Measurements from ENCODE around the gene ACP4. TPM values are rescaled to one million over a fixed set of nuclear protein-coding genes. Genes with fewer than 3 reads are reported as not detected.
"Not testable (repeated sequence)": the region's sequence is repeated elsewhere in the genome, so short reads cannot be mapped to it uniquely, and the experiment has no call there.

The ACP4 gene
- total RNA-seq, 2 donors from 2014 or later, result not detected

DNA sequence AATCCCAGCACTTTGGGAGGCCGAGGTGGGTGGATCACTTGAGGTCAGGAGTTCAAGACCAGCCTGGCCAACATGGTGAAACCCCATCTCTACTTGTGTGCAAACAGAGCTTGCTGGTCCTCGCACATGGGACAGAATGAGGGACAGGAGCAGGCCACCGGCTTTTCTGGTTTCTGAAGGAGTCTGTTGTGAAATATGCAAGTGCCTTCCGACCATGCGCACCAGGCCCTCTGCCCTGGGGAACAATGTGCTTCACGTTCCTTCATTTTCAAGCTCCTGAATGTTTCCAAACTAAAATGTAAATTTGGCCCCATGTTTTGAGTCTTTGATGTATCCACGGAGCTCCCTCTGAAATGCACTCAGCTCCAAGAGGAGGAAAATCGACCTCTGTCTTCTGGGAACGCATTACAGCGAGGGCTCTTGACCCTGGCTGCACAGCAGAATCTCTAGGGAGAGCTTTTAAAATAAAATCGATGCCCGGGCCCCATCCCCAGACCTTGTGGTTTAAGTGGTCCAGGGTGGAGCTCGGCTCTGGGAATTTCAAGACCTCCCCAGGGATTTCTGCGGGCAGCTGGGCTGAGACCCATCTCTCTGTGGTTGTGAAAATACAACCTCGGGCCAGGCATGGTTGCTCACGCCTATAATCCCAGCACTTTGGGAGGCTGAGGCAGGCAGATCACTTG lies 9.3 kb upstream of the ACP4 start:
- no peaks in the 10 kb centered on the region for H3K27me3 ChIP-seq (replicated peaks; ENCODE audit: insufficient read depth)
- ATAC-seq (ENCODE audit: insufficient number of reproducible peaks, low FRiP score, low read depth), result no peak
- no peak for DNase-seq (ENCODE audit: low spot score)
- no peak overlapping the region for H3K4me3 ChIP-seq
- H3K27ac ChIP-seq, result no peak overlapping the region
- no peak for TF ChIP-seq CTCF (IDR thresholded peaks at IDR 0.05)
- peaks cover 6% of the 10 kb centered on the region for H3K9me3 ChIP-seq
- H3K4me1 ChIP-seq (ENCODE audit: control insufficient read depth in 1 of 2, low read depth in 2 of 2), result no peaks in the 10 kb centered on the region
- H3K36me3 ChIP-seq, result no peaks in the 10 kb centered on the region

DNA sequence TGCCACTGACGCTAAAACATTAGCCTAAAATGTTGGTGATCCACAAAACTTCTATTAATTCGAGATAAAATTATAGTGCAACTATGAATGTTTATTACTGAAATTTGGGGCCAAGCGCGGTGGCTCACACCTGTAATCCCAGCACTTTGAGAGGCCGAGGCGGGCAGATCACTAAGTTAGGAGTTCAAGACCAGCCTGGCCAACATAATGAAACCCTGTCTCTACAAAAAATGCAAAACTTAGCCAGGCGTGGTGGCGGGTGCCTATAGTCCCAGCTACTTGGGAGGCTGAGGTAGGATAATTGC lies 6.4 kb upstream of the ACP4 start:
- DNase-seq (ENCODE audit: low spot score); H3K4me1 ChIP-seq (ENCODE audit: control insufficient read depth in 1 of 2, low read depth in 2 of 2); H3K27me3 ChIP-seq (replicated peaks; ENCODE audit: insufficient read depth); H3K36me3 ChIP-seq; ATAC-seq (ENCODE audit: insufficient number of reproducible peaks, low FRiP score, low read depth); H3K27ac ChIP-seq; H3K4me3 ChIP-seq; H3K9me3 ChIP-seq: not testable (repeated sequence)

DNA sequence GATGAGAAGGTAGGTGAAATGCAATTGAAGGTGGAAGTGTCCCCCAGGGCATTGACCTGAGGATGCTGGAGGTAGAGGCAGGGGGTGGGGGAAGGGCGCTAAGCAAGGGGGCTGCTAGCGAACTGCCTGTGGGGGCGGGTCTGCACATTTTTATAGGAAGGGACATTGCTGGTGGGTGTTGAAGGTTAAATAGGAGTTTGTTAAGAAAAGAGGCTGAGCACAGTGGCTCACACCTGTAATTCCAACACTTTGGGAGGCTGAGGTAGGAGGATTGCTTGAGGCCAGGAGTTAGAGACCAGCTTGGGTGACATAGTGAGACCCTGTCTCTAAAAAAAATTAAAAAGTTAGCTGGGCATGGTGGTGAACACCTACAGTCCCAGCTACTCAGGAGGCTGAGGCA lies 5.5 kb upstream of the ACP4 start:
- H3K27me3 ChIP-seq (replicated peaks; ENCODE audit: insufficient read depth), result no peaks in the 10 kb centered on the region
- H3K4me3 ChIP-seq, result no peak overlapping the region
- H3K27ac ChIP-seq, result no peak overlapping the region
- TF ChIP-seq CTCF (IDR thresholded peaks at IDR 0.05), result no peak
- no peak for DNase-seq (ENCODE audit: low spot score)
- H3K4me1 ChIP-seq (ENCODE audit: control insufficient read depth in 1 of 2, low read depth in 2 of 2), result no peaks in the 10 kb centered on the region
- no peak for ATAC-seq (ENCODE audit: insufficient number of reproducible peaks, low FRiP score, low read depth)
- no peaks in the 10 kb centered on the region for H3K9me3 ChIP-seq
- H3K36me3 ChIP-seq, result no peaks in the 10 kb centered on the region

GRCh38 chr19:50785329-50785728 lies 4.9 kb upstream of the ACP4 start:
- no peak for TF ChIP-seq CTCF (IDR thresholded peaks at IDR 0.05)
- no peaks in the 10 kb centered on the region for H3K4me1 ChIP-seq (ENCODE audit: control insufficient read depth in 1 of 2, low read depth in 2 of 2)
- DNase-seq (ENCODE audit: low spot score) (no peak), ATAC-seq (ENCODE audit: insufficient number of reproducible peaks, low FRiP score, low read depth) (no peak)
- no peaks in the 10 kb centered on the region for H3K36me3 ChIP-seq
- no peak overlapping the region for H3K27ac ChIP-seq
- H3K4me3 ChIP-seq, result no peak overlapping the region
- H3K9me3 ChIP-seq, result no peaks in the 10 kb centered on the region
- H3K27me3 ChIP-seq (replicated peaks; ENCODE audit: insufficient read depth), result no peaks in the 10 kb centered on the region

DNA sequence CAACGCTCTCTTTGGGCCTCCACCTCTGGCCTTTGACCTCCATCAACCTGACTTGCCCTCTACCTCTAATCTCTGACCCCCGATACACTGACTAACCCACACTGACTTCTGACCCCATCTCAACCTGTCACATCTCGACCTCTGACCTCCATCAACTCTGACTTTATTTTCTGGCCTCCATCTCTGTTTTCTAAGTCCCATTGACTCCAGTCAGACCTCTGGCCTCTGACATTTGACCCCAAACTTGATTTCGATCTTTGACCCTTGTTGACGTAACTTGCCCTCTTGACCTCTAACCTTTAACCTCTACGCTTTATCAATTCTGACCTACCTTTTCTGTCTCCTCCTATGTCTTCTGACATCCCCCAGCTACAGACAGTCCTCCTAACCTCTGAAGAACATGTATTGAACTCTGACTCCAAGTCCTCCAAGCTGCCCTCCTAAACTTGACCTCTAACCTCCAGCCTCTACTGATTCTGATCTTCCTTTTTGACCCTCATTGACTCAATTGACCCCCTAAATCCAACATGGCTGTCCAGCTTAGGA lies 780 bp downstream of the ACP4 start:
- Histone ChIP-seq H3K27me3 (replicated peaks; ENCODE audit: insufficient read depth) (no peaks in the 10 kb centered on the region), H3K27ac (no peak overlapping the region), H3K9me3 (no peaks in the 10 kb centered on the region), H3K36me3 (no peaks in the 10 kb centered on the region), H3K4me1 (ENCODE audit: control insufficient read depth in 1 of 2, low read depth in 2 of 2) (no peaks in the 10 kb centered on the region), H3K4me3 (no peak overlapping the region)
- TF ChIP-seq CTCF (IDR thresholded peaks at IDR 0.05), result no peak
- DNase-seq (ENCODE audit: low spot score), result no peak
- no peak for ATAC-seq (ENCODE audit: insufficient number of reproducible peaks, low FRiP score, low read depth)
